CD4-positive, alpha-beta T cell (primary cell): ENCODE results near the gene ZSWIM4. TPM values are rescaled to one million over a fixed set of nuclear protein-coding genes. Genes with fewer than 3 reads are reported as not detected.

Experiments
- ATAC-seq: fragments of 200-7000 bp; cut with Tn5 transposase; one replicate; pipeline ENCODE4 v1.10.0; 2022; ENCODE audit warnings: mild to moderate bottlenecking; ENCODE audit not compliant: poor library complexity
- CTCF ChIA-PET: fragments of 350-600 bp; sonication (Branson Sonifier 250); formaldehyde crosslinking; loops from one replicate; lab custom pipeline; 2021; ENCODE audit warnings: antibody characterized with exemption, inconsistent platforms; lab: Charles Lee
- POLR2A ChIA-PET: fragments of 350-600 bp; sonication (Branson Sonifier 250); formaldehyde crosslinking; loops from one replicate; lab custom pipeline; 2021; ENCODE audit warnings: antibody characterized with exemption, inconsistent platforms; lab: Charles Lee
- DNase-seq, 14 experiments: peaks; one replicate each; pipeline ENCODE4 v3.0.0-alpha.2; 2013 to 2020; ENCODE audit warnings: mixed read lengths in 2 of 14
- H3K27ac ChIP-seq, 2 donors: one replicate each; pipeline versions ENCODE4 v1.5.1 to v1.7.0; 2013; ENCODE audit warnings: low read length in 2 of 2, low read depth in 1 of 2, mild to moderate bottlenecking in 1 of 2
- H3K27me3 ChIP-seq, 2 experiments: 1 replicate in 1 of 2; 2 replicates in 1 of 2; pipeline versions ENCODE4 v1.6.1 to v1.7.0; 2013; ENCODE audit warnings: low read length in 2 of 2, control low read depth in 1 of 2, mild to moderate bottlenecking in 1 of 2, moderate library complexity in 1 of 2; ENCODE audit not compliant: insufficient read depth in 2 of 2, control insufficient read depth in 1 of 2
- H3K36me3 ChIP-seq: one replicate; pipeline ENCODE4 v1.6.1; 2013; ENCODE audit warnings: low read length, control low read depth; ENCODE audit not compliant: insufficient read depth
- H3K4me1 ChIP-seq: one replicate; pipeline ENCODE4 v1.6.1; 2013; ENCODE audit warnings: low read length, control low read depth; ENCODE audit not compliant: insufficient read depth
- H3K4me3 ChIP-seq: one replicate; pipeline ENCODE4 v1.5.1; 2013; ENCODE audit warnings: mild to moderate bottlenecking, low read length, moderate library complexity
- H3K9me3 ChIP-seq, 2 experiments: 1 replicate in 1 of 2; 2 replicates in 1 of 2; pipeline versions ENCODE4 v1.6.1 to v1.7.0; 2013; ENCODE audit warnings: low read length in 2 of 2, mild to moderate bottlenecking in 2 of 2, control low read depth in 1 of 2, moderate library complexity in 1 of 2; ENCODE audit not compliant: control insufficient read depth in 1 of 2, insufficient read depth in 1 of 2
- H3K27ac Mint-ChIP-seq: one replicate; pipeline ENCODE4 v1.8.0; 2020; ENCODE audit warnings: mixed read lengths
- H3K27me3 Mint-ChIP-seq: one replicate; pipeline ENCODE4 v1.8.0; 2021; ENCODE audit warnings: mixed read lengths
- H3K36me3 Mint-ChIP-seq: one replicate; pipeline ENCODE4 v1.8.0; 2021; ENCODE audit warnings: low read depth, mixed read lengths
- H3K4me1 Mint-ChIP-seq: one replicate; pipeline ENCODE4 v1.8.0; 2021; ENCODE audit warnings: low read depth, mixed read lengths
- H3K4me3 Mint-ChIP-seq: one replicate; pipeline ENCODE4 v1.8.0; 2020; ENCODE audit warnings: mild to moderate bottlenecking, mixed read lengths
- H3K9me3 Mint-ChIP-seq: one replicate; pipeline ENCODE4 v1.8.0; 2020; ENCODE audit warnings: mixed read lengths
- intact Hi-C, 2 experiments: fragments of 100-400 bp; cut with DNase I in 1 of 2; cut with micrococcal nuclease in 1 of 2; formaldehyde crosslinking; loops; one replicate each; pipeline versions ENCODE4 v1.15.1 to v1.9.0; 2023 to 2025; cut with DNase I, micrococcal nuclease
- total RNA-seq, 174 experiments: library from RNA in 2 of 174; stranded (reverse) in 2 of 174; gene quantifications; one replicate each; pipeline ENCODE4 v1.2.3 and lab custom pipeline; 2021 to 2026
- TF ChIP-seq, protein P1 (sequence below): fragments of 200-600 bp; IDR thresholded peaks from one replicate; pipeline ENCODE4 v1.8.0; 2022; ENCODE audit warnings: antibody characterized with exemption, mild to moderate bottlenecking

ZSWIM4 gene
- total RNA-seq, 2 experiments from 2014 or later = 3.5 to 3.8 TPM

DNA sequence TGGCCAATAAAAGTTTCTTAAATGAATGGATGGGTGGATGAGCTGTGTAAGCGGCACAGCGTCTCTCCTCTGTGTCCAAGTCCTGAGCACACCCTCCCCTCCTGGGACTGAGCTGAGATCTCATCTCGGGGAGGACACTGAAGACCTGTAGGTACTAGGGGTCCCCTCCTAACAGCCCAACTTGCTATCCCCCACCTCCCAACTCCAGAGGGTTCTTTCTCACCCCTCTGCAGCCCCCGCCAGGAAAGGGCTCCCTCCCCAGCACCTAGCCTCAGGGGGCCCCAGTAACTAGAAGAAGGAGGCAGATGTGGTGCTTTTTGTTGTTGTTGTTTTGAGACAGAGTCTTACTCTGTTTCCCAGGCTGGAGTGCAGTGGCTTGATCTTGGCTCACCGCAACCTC lies 80.6 kb downstream of the ZSWIM4 start:
- H3K4me3 Mint-ChIP-seq = no peak overlapping the region
- ATAC-seq = no peak
- H3K36me3 Mint-ChIP-seq = no peaks in the 10 kb centered on the region
- ChIA-PET POLR2A (no interaction called here), CTCF (interaction anchor here (0.6 kb wide), 1 partner anchor 150 kb away, joined by 3 read pairs; no protein-coding TSS in a partner anchor)
- H3K9me3 ChIP-seq = no peaks in the 10 kb centered on the region
- H3K4me1 ChIP-seq = peaks cover 26% of the 10 kb centered on the region
- no peak for DNase-seq
- peaks cover 3 to 12% of the 10 kb centered on the region in 2 experiments for H3K27me3 ChIP-seq
- TF ChIP-seq, protein P1, sequence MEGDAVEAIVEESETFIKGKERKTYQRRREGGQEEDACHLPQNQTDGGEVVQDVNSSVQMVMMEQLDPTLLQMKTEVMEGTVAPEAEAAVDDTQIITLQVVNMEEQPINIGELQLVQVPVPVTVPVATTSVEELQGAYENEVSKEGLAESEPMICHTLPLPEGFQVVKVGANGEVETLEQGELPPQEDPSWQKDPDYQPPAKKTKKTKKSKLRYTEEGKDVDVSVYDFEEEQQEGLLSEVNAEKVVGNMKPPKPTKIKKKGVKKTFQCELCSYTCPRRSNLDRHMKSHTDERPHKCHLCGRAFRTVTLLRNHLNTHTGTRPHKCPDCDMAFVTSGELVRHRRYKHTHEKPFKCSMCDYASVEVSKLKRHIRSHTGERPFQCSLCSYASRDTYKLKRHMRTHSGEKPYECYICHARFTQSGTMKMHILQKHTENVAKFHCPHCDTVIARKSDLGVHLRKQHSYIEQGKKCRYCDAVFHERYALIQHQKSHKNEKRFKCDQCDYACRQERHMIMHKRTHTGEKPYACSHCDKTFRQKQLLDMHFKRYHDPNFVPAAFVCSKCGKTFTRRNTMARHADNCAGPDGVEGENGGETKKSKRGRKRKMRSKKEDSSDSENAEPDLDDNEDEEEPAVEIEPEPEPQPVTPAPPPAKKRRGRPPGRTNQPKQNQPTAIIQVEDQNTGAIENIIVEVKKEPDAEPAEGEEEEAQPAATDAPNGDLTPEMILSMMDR = no peak
- H3K4me1 Mint-ChIP-seq = peaks cover 19% of the 10 kb centered on the region
- no peak overlapping the region for H3K27ac ChIP-seq
- no peak overlapping the region for H3K27ac Mint-ChIP-seq
- H3K4me3 ChIP-seq = no peak overlapping the region
- H3K27me3 Mint-ChIP-seq = peaks cover 24% of the 10 kb centered on the region
- no peaks in the 10 kb centered on the region for H3K9me3 Mint-ChIP-seq
- intact Hi-C loops = loop anchor here in 1 of 2 experiments (10.0 kb wide), 1 partner anchor 609 kb away; no protein-coding TSS in a partner anchor
- H3K36me3 ChIP-seq = no peaks in the 10 kb centered on the region

DNA sequence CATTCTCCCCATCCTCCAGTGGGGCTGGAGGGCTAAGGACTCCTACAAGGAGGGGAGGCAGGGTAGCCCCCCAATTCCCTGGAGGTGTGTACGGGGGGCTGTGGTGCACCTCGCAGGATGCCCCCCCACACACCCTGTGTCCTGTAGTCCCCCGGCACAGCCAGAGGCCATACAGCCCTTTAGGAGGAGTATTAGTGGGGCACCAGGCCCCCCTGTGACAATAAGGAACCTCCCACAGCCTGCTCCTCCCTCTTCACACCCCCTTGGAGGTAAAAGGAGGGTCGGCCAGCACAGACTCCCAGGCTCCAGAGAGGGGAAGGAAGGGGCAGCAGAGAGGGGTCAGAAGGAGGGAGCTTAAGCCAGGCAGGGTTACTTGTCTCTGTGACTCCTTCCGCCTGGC lies 81.6 kb downstream of the ZSWIM4 start, which contains the start of gene NANOS3:
Gene NANOS3 (plus strand): TSS at position 301 of the 400 bp plus-strand sequence. CDS start 115 bp downstream, outside the sequence.
- Histone ChIP-seq H3K9me3 (no peaks in the 10 kb centered on the region), H3K27ac (no peak within 1 kb of the TSS), H3K27me3 (peaks cover 3 to 10% of the 10 kb centered on the region in 2 experiments), H3K36me3 (no peaks in the 10 kb centered on the region), H3K4me3 (no peak within 1 kb of the TSS), H3K4me1 (peaks cover 37% of the 10 kb centered on the region)
- intact Hi-C loops = loop anchor here in 1 of 2 experiments (10.0 kb wide), 1 partner anchor 608 kb away; no protein-coding TSS in a partner anchor
- H3K36me3 Mint-ChIP-seq = no peaks in the 10 kb centered on the region
- POLR2A ChIA-PET = no interaction called here
- H3K9me3 Mint-ChIP-seq = no peaks in the 10 kb centered on the region
- no peak within 1 kb of the TSS for H3K4me3 Mint-ChIP-seq
- ATAC-seq (no peak), DNase-seq (no peak)
- TF ChIP-seq, protein P1 = no peak
- no peak within 1 kb of the TSS for H3K27ac Mint-ChIP-seq
- CTCF ChIA-PET = interaction anchor here (0.7 to 1.1 kb wide), 2 partner anchors 196 to 260 kb away, joined by 3 read pairs; partner anchors contain the start of gene ASF1B
- H3K4me1 Mint-ChIP-seq = peaks cover 29% of the 10 kb centered on the region
- H3K27me3 Mint-ChIP-seq = peaks cover 20% of the 10 kb centered on the region

DNA sequence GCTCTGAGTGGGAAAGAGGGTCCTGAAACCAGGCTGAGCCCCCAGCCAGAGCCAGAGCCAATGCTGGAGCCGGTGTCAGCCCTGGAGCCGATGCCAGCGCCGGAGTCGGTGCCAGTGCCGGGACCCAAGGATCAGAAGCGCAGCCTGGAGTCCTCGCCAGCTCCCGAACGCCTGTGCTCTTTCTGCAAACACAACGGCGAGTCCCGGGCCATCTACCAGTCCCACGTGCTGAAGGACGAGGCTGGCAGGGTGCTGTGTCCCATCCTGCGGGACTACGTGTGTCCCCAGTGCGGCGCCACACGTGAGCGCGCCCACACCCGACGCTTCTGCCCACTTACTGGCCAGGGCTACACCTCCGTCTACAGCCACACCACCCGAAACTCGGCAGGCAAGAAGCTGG lies 82.1 kb downstream of the ZSWIM4 start:
- Histone ChIP-seq H3K4me3 (no peak overlapping the region), H3K27ac (no peak overlapping the region), H3K27me3 (peaks cover 2 to 10% of the 10 kb centered on the region in 2 experiments), H3K36me3 (no peaks in the 10 kb centered on the region), H3K4me1 (peaks cover 41% of the 10 kb centered on the region), H3K9me3 (no peaks in the 10 kb centered on the region)
- Mint-ChIP-seq H3K4me1 (peaks cover 33% of the 10 kb centered on the region), H3K9me3 (no peaks in the 10 kb centered on the region), H3K27ac (no peak overlapping the region), H3K36me3 (no peaks in the 10 kb centered on the region), H3K4me3 (no peak overlapping the region), H3K27me3 (peaks cover 18% of the 10 kb centered on the region)
- ATAC-seq = no peak
- intact Hi-C loops = loop anchor here in 1 of 2 experiments (10.0 kb wide), 1 partner anchor 607 kb away; no protein-coding TSS in a partner anchor
- POLR2A ChIA-PET = no interaction called here
- CTCF ChIA-PET = interaction anchor here (0.7 to 1.1 kb wide), 2 partner anchors 196 to 259 kb away, joined by 3 read pairs; partner anchors contain the start of gene ASF1B
- TF ChIP-seq, protein P1 = no peak
- DNase-seq = no peak
